Measurements from ENCODE around the gene LTB.

The LTB gene

DNA sequence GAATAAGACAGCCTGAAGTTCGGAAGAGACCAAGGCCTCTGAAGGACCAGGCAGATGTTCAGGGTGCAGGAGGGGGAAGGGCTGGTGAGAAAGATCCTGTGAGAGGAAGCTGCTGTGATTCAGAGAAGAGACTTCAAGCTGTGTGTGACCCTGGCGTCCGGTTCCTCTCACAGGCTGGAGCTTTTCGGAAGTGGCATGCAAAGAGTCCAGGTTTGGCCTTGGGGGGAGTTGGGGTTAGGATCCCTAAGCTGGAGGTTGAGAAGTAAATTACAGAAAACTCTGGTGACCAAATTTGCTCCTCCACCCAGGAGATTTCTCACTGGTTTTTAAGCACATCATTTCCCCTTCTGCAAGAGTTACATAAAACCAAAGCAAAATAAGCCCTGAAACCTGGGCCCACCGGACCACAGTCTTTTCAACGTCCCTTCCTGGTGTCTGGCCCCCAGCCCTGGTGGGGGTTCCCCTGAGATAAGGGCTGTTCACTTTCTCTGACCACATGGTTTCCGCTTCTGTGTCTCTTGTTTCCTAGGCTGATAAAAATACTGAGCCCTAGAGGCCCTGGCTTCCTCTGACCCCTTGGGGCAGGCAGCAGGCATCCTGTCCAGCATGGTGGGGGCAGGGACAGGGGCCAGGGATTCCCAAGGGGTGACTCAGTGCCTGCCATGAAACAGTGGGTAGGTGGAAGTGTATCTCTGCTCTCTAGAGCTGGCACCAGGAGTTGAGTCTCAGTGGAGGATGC, 22.1 kb downstream of the LTB start:
- CTCF ChIA-PET: interaction anchor here (1.0 to 4.1 kb wide), 7 partner anchors 13 to 38 kb away, joined by 3 to 29 read pairs (median 4); partner anchors contain the start of genes ATP6V1G2 and LST1
- TF ChIP-seq ZFHX2 (tag by site-specific recombination; conservative IDR thresholded peaks at IDR 0.05) (no peak), YY2 (tag by site-specific recombination; IDR thresholded peaks at IDR 0.05) (no peak), ZBTB48 (tag by site-specific recombination; IDR thresholded peaks at IDR 0.05) (peak; percentile 19; the same call in 1 of the 2 replicates)
- POLR2A ChIA-PET: interaction anchor here (1.0 to 1.3 kb wide), 2 partner anchors 18 to 19 kb away, joined by 3 read pairs; partner anchors contain the start of gene DDX39B
- Histone ChIP-seq H3K27ac (ENCODE audit: extremely low read depth, low read depth, low read length) (no peak overlapping the region), H3K4me1 (ENCODE audit: control insufficient read depth, insufficient read depth, low read length) (no peaks in the 10 kb centered on the region), H3K4me3 (ENCODE audit: low read depth, low read length) (no peak overlapping the region), H3K36me3 (ENCODE audit: control insufficient read depth in 2 of 2, insufficient read depth in 1 of 2, low read length in 2 of 2) (peaks cover 5 to 52% of the 10 kb centered on the region in 2 experiments; a peak in 2 of 3 replicates), H3K9me3 (ENCODE audit: control insufficient read depth, insufficient read depth, low read depth, low read length) (no peaks in the 10 kb centered on the region)

DNA sequence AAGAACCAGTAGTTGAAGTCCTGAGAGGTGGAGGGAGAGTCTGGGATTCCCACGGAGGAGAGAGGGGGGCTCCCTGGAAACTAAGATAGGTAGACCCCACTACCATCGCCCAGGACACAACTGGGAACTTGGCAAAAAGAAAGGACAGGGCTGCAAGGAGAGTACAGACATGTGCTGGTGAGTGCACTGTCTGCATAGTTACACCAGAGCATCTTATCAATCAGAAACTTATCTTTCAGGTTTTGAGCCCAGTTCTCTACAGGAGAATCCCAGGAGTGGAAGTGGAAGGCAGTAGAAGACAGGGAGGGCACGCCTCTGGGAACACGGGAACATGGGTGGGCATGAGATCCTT, 22.6 kb downstream of the LTB start:
- CTCF ChIA-PET: interaction anchor here (1.1 to 4.1 kb wide), 6 partner anchors 13 to 38 kb away, joined by 3 to 29 read pairs (median 4); partner anchors contain the start of genes ATP6V1G2 and LST1
- TF ChIP-seq GLIS2 (tag by site-specific recombination; IDR thresholded peaks at IDR 0.05) (no peak), ZXDB (tag by site-specific recombination; IDR thresholded peaks at IDR 0.05) (no peak), ZNF416 (tag by site-specific recombination; IDR thresholded peaks at IDR 0.05) (no peak), ZSCAN30 (tag by site-specific recombination; IDR thresholded peaks at IDR 0.05) (no peak), ZNF292 (tag by site-specific recombination; IDR thresholded peaks at IDR 0.05; ENCODE audit: borderline replicate concordance, low read depth) (no peak), OVOL3 (tag by site-specific recombination; IDR thresholded peaks at IDR 0.05) (no peak), ZNF791 (tag by site-specific recombination; IDR thresholded peaks at IDR 0.05) (no peak), ZNF266 (tag by site-specific recombination; IDR thresholded peaks at IDR 0.05; ENCODE audit: low read depth) (no peak)
- TF ChIP-seq, protein P1, sequence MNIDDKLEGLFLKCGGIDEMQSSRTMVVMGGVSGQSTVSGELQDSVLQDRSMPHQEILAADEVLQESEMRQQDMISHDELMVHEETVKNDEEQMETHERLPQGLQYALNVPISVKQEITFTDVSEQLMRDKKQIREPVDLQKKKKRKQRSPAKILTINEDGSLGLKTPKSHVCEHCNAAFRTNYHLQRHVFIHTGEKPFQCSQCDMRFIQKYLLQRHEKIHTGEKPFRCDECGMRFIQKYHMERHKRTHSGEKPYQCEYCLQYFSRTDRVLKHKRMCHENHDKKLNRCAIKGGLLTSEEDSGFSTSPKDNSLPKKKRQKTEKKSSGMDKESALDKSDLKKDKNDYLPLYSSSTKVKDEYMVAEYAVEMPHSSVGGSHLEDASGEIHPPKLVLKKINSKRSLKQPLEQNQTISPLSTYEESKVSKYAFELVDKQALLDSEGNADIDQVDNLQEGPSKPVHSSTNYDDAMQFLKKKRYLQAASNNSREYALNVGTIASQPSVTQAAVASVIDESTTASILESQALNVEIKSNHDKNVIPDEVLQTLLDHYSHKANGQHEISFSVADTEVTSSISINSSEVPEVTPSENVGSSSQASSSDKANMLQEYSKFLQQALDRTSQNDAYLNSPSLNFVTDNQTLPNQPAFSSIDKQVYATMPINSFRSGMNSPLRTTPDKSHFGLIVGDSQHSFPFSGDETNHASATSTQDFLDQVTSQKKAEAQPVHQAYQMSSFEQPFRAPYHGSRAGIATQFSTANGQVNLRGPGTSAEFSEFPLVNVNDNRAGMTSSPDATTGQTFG (tag by site-specific recombination; IDR thresholded peaks at IDR 0.05; ENCODE audit: borderline replicate concordance): no peak
- TF ChIP-seq, protein P2, sequence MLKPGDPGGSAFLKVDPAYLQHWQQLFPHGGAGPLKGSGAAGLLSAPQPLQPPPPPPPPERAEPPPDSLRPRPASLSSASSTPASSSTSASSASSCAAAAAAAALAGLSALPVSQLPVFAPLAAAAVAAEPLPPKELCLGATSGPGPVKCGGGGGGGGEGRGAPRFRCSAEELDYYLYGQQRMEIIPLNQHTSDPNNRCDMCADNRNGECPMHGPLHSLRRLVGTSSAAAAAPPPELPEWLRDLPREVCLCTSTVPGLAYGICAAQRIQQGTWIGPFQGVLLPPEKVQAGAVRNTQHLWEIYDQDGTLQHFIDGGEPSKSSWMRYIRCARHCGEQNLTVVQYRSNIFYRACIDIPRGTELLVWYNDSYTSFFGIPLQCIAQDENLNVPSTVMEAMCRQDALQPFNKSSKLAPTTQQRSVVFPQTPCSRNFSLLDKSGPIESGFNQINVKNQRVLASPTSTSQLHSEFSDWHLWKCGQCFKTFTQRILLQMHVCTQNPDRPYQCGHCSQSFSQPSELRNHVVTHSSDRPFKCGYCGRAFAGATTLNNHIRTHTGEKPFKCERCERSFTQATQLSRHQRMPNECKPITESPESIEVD (tag by site-specific recombination; IDR thresholded peaks at IDR 0.05): no peak
- Histone ChIP-seq H3K4me1 (ENCODE audit: control insufficient read depth, insufficient read depth, low read length) (no peaks in the 10 kb centered on the region), H3K36me3 (ENCODE audit: control insufficient read depth in 2 of 2, insufficient read depth in 1 of 2, low read length in 2 of 2) (peaks cover 6 to 55% of the 10 kb centered on the region in 2 experiments; a peak in 2 of 3 replicates), H3K9me3 (ENCODE audit: control insufficient read depth, insufficient read depth, low read depth, low read length) (no peaks in the 10 kb centered on the region), H3K4me3 (ENCODE audit: low read depth, low read length) (no peak overlapping the region), H3K27ac (ENCODE audit: extremely low read depth, low read depth, low read length) (no peak overlapping the region)
- POLR2A ChIA-PET: interaction anchor here (1.3 kb wide), 1 partner anchor 17 kb away, joined by 3 read pairs; no protein-coding TSS in a partner anchor

DNA sequence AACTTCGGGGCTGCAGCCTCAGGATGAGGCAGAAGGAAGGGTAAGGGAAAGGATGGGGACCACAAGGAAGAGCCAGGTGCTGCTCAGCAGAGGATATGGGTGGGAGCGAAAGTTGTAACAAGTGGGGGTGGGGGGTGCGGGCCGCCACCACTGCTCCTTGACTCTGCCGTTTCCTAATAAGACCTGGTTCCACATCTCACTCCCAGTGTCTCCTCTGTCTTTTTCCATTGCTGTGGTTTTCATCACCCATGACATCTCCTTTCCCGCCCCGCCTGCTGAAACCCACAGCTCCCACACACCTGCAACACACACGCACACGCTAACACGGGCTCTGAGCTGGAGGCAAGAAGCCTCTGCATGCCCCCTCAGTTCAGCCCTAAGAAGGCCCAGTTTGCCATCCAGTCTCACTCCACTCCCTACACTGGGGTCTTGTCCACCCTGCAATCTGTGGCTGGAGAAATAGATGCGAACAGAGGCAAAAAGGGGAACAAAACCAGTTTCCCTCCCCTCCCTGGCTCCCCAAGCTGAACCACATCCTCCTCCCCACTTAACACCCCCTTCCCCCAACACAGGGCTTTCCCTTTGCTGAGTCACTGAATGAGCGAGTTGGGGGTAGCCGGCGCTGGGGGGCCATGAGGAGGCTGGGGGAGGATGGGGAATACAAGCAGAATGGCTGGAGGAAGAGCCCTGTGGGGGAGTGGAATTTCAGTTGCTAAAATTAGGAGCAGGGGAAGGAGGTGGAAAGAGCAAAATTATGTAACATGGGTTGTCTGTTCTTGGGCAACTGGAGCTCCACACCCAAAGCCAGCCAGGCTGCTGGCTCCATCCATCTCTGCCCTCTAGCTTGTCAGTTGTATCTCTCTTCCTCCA, 23.4 kb downstream of the LTB start:
- H3K36me3 ChIP-seq (ENCODE audit: control insufficient read depth in 2 of 2, insufficient read depth in 1 of 2, low read length in 2 of 2): peaks cover 12 to 61% of the 10 kb centered on the region in 2 experiments; a peak in 2 of 3 replicates
- ChIA-PET CTCF (interaction anchor here (1.1 to 4.1 kb wide), 6 partner anchors 13 to 66 kb away, joined by 3 to 29 read pairs (median 6); partner anchors contain the start of genes ATP6V1G2 and LST1), POLR2A (no interaction called here)
- H3K9me3 ChIP-seq (ENCODE audit: control insufficient read depth, insufficient read depth, low read depth, low read length): no peaks in the 10 kb centered on the region
- H3K4me3 ChIP-seq (ENCODE audit: low read depth, low read length): no peak overlapping the region
- no peak overlapping the region for H3K27ac ChIP-seq (ENCODE audit: extremely low read depth, low read depth, low read length)
- no peaks in the 10 kb centered on the region for H3K4me1 ChIP-seq (ENCODE audit: control insufficient read depth, insufficient read depth, low read length)
- peak; percentile 51 for TF ChIP-seq ZFHX2 (tag by site-specific recombination; conservative IDR thresholded peaks at IDR 0.05)
- no peak for TF ChIP-seq ZFP69B (tag by site-specific recombination; IDR thresholded peaks at IDR 0.05)
- no peak for TF ChIP-seq ZNF341 (tag by site-specific recombination; IDR thresholded peaks at IDR 0.05; ENCODE audit: low read depth)

Data from HEK293 (cell line).